HK-2 (cell line): ENCODE results near the gene TMEM61.
A peak's percentile ranks its signal among the peaks of the same experiment; 100 is the strongest.
"Not testable (repeated sequence)": the region's sequence is repeated elsewhere in the genome, so short reads cannot be mapped to it uniquely, and the experiment has no call there.

Experiments used
- DNase-seq: peaks from one replicate; pipeline ENCODE4 v3.0.0-alpha.2; 2018; ENCODE audit not compliant: unreplicated experiment

TMEM61 gene

GRCh38 chr1:55001311-55001710 is 20.9 kb downstream of the TMEM61 start:
- DNase-seq, result no peak

GRCh38 chr1:55002686-55003085 is 22.3 kb downstream of the TMEM61 start:
- DNase-seq, result no peak

- DNase-seq, result no peak
These were observed 25.1 kb downstream of the TMEM61 start for GRCh38 chr1:55005351-55006140.

- no peak for DNase-seq
These were observed 26.5 kb downstream of the TMEM61 start for GRCh38 chr1:55006931-55007330.

GRCh38 chr1:55007625-55008024 is 27.2 kb downstream of the TMEM61 start:
- DNase-seq, result no peak

- no peak for DNase-seq
These were observed 29.9 kb downstream of the TMEM61 start for GRCh38 chr1:55010194-55010886.

- DNase-seq, result no peak
These were observed 30.4 kb downstream of the TMEM61 start for GRCh38 chr1:55010887-55011217.

- no peak for DNase-seq
These were observed 32.2 kb downstream of the TMEM61 start for GRCh38 chr1:55012661-55013060.

GRCh38 chr1:55015123-55015522 is 34.7 kb downstream of the TMEM61 start:
- no peak for DNase-seq

- DNase-seq, result no peak
These were observed 35.5 kb downstream of the TMEM61 start for GRCh38 chr1:55015731-55016620.

GRCh38 chr1:55018395-55018794 is 38.0 kb downstream of the TMEM61 start:
- no peak for DNase-seq

- DNase-seq, result peak; percentile 94
These were observed 41.6 kb downstream of the TMEM61 start for GRCh38 chr1:55021942-55022546.

GRCh38 chr1:55024163-55024562 is 43.7 kb downstream of the TMEM61 start:
- not testable (repeated sequence) for DNase-seq

GRCh38 chr1:55026682-55027081 is 46.3 kb downstream of the TMEM61 start:
- not testable (repeated sequence) for DNase-seq

GRCh38 chr1:55031098-55031497 is 50.7 kb downstream of the TMEM61 start:
- DNase-seq, result not testable (repeated sequence)

GRCh38 chr1:55033265-55033614 is 52.8 kb downstream of the TMEM61 start:
- no peak for DNase-seq

GRCh38 chr1:55034476-55035133 is 54.2 kb downstream of the TMEM61 start:
- DNase-seq, result no peak

GRCh38 chr1:55035904-55036303 is 55.5 kb downstream of the TMEM61 start:
- DNase-seq, result no peak

GRCh38 chr1:55037733-55038551 is 57.5 kb downstream of the TMEM61 start:
- no peak for DNase-seq

GRCh38 chr1:55038552-55038838 is 58.1 kb downstream of the TMEM61 start:
- no peak for DNase-seq

GRCh38 chr1:55038974-55039341 is 58.5 kb downstream of the TMEM61 start:
- DNase-seq, result no peak
